Panc1 (cell line): ENCODE data around the gene MTRF1L. TPM values are rescaled to one million over a fixed set of nuclear protein-coding genes. Genes with fewer than 3 reads are reported as not detected.

ENCODE experiments used
- ATAC-seq: fragments of 200-7000 bp; cut with Tn5 transposase; 2 replicates; pipeline ENCODE4 v1.9.1; 2020; ENCODE audit warnings: mild to moderate bottlenecking, moderate library complexity
- BruUV-seq: library from RNA; stranded (reverse); fragments of 400-500 nt; replicated peaks from 2 replicates; lab custom pipeline; 2021; lab: Mats Ljungman, UMichigan
- CTCF ChIA-PET: fragments of 300-600 bp; sonication (Branson Sonifier 250); formaldehyde crosslinking; loops from one replicate; lab custom pipeline; 2022; ENCODE audit warnings: antibody characterized with exemption; lab: Charles Lee
- POLR2A ChIA-PET: fragments of 300-600 bp; sonication (Branson Sonifier 250); formaldehyde crosslinking; loops from one replicate; lab custom pipeline; 2022; ENCODE audit warnings: antibody characterized with exemption; lab: Charles Lee
- DNase-seq: peaks from one replicate; pipeline ENCODE4 v3.0.0-alpha.2; 2010; ENCODE audit warnings: low read depth, low spot score
- H3K27ac ChIP-seq: 2 replicates; pipeline ENCODE4 v1.5.1; 2011; ENCODE audit warnings: mild to moderate bottlenecking, low read length, inconsistent platforms
- H3K27me3 ChIP-seq: fragments of 200-500 bp; sonication (Bioruptor generic); 2 replicates; pipeline ENCODE4 v1.6.0; 2014; ENCODE audit warnings: low read length, inconsistent platforms; ENCODE audit not compliant: control insufficient read depth, insufficient read depth
- H3K36me3 ChIP-seq: fragments of 200-500 bp; sonication (Bioruptor generic); 2 replicates; pipeline ENCODE4 v1.5.1; 2014; ENCODE audit warnings: inconsistent platforms, mild to moderate bottlenecking, low read length, moderate library complexity; ENCODE audit not compliant: control insufficient read depth, insufficient read depth
- H3K4me1 ChIP-seq: 2 replicates; pipeline ENCODE4 v1.5.1; 2011; ENCODE audit warnings: inconsistent platforms, mild to moderate bottlenecking, low read length, moderate library complexity; ENCODE audit not compliant: control insufficient read depth, insufficient read depth
- H3K4me3 ChIP-seq, 2 experiments: 2 replicates each; pipeline ENCODE4 v1.5.1; 2011 to 2012; ENCODE audit warnings: low read depth in 2 of 2, low read length in 2 of 2, mild to moderate bottlenecking in 2 of 2, inconsistent platforms in 1 of 2, moderate library complexity in 1 of 2
- H3K9me3 ChIP-seq: fragments of 200-500 bp; sonication (Bioruptor generic); 2 replicates; pipeline ENCODE4 v1.5.1; 2014; ENCODE audit warnings: low read depth, mild to moderate bottlenecking, inconsistent platforms, low read length, moderate library complexity; ENCODE audit not compliant: control insufficient read depth, insufficient read depth
- POLR2AphosphoS5 ChIP-seq: IDR thresholded peaks from 2 replicates; pipeline ENCODE4 v1.6.1; 2012; ENCODE audit warnings: mild to moderate bottlenecking, low read depth, low read length, moderate library complexity
- REST ChIP-seq, 2 experiments: IDR thresholded peaks; 2 replicates each; pipeline ENCODE4 v1.6.1; 2011 to 2012; ENCODE audit warnings: low read depth in 2 of 2, control low read depth in 1 of 2, low read length in 1 of 2, mild to moderate bottlenecking in 1 of 2, moderate library complexity in 1 of 2; ENCODE audit not compliant: insufficient read depth in 1 of 2
- SIN3A ChIP-seq: IDR thresholded peaks from 2 replicates; pipeline ENCODE4 v1.6.1; 2012; ENCODE audit warnings: low read depth, mild to moderate bottlenecking, low read length, moderate library complexity, borderline replicate concordance; ENCODE audit not compliant: insufficient read depth
- in situ Hi-C: cut with HindIII; loops from 2 replicates; pipeline ENCODE4 v1.10.0; 2016; ENCODE audit warnings: low sequenced_read_pairs, low pct_unique_long_range_greater_than_20kb
- intact Hi-C: fragments of 100-400 bp; cut with micrococcal nuclease; formaldehyde crosslinking; loops from one replicate; pipeline ENCODE4 v1.10.0; 2022; ENCODE audit not compliant: unreplicated experiment
- total RNA-seq: library from RNA; stranded (reverse); gene quantifications from one replicate; pipeline ENCODE4 v1.2.1, GENCODE V29; 2021; ENCODE audit not compliant: unreplicated experiment
- TF ChIP-seq, protein P1 (sequence below): fragments of 450-650 bp; IDR thresholded peaks from 2 replicates; pipeline ENCODE4 v1.5.1; 2017; ENCODE audit warnings: mild to moderate bottlenecking

Gene MTRF1L
- total RNA-seq, 1 experiment from 2014 or later, result 22.7 TPM

- H3K4me3 ChIP-seq, result peak overlapping the region; percentile 69 to 97
- intact Hi-C loops (no loop called here), in situ Hi-C loops (no loop called here)
- ATAC-seq (no peak), DNase-seq (no peak)
- no peak for TF ChIP-seq SIN3A
- TF ChIP-seq REST (IDR thresholded peaks at IDR 0.05; ENCODE audit: insufficient read depth in 1 of 2, low read depth in 2 of 2, low read length in 1 of 2), result no peak
- TF ChIP-seq, protein P1, sequence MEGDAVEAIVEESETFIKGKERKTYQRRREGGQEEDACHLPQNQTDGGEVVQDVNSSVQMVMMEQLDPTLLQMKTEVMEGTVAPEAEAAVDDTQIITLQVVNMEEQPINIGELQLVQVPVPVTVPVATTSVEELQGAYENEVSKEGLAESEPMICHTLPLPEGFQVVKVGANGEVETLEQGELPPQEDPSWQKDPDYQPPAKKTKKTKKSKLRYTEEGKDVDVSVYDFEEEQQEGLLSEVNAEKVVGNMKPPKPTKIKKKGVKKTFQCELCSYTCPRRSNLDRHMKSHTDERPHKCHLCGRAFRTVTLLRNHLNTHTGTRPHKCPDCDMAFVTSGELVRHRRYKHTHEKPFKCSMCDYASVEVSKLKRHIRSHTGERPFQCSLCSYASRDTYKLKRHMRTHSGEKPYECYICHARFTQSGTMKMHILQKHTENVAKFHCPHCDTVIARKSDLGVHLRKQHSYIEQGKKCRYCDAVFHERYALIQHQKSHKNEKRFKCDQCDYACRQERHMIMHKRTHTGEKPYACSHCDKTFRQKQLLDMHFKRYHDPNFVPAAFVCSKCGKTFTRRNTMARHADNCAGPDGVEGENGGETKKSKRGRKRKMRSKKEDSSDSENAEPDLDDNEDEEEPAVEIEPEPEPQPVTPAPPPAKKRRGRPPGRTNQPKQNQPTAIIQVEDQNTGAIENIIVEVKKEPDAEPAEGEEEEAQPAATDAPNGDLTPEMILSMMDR, result no peak
- no peak for TF ChIP-seq POLR2AphosphoS5
- H3K27me3 ChIP-seq, result no peaks in the 10 kb centered on the region
- H3K36me3 ChIP-seq, result peaks cover 9% of the 10 kb centered on the region
- BruUV-seq, result no TSS peak
- H3K27ac ChIP-seq, result peak overlapping the region; percentile 99
- POLR2A ChIA-PET, result no interaction called here
- CTCF ChIA-PET, result no interaction called here
- no peaks in the 10 kb centered on the region for H3K9me3 ChIP-seq
- peaks cover 20% of the 10 kb centered on the region for H3K4me1 ChIP-seq
These were observed 18.0 kb downstream of the MTRF1L start for GRCh38 chr6:152984513-152984872.

DNA sequence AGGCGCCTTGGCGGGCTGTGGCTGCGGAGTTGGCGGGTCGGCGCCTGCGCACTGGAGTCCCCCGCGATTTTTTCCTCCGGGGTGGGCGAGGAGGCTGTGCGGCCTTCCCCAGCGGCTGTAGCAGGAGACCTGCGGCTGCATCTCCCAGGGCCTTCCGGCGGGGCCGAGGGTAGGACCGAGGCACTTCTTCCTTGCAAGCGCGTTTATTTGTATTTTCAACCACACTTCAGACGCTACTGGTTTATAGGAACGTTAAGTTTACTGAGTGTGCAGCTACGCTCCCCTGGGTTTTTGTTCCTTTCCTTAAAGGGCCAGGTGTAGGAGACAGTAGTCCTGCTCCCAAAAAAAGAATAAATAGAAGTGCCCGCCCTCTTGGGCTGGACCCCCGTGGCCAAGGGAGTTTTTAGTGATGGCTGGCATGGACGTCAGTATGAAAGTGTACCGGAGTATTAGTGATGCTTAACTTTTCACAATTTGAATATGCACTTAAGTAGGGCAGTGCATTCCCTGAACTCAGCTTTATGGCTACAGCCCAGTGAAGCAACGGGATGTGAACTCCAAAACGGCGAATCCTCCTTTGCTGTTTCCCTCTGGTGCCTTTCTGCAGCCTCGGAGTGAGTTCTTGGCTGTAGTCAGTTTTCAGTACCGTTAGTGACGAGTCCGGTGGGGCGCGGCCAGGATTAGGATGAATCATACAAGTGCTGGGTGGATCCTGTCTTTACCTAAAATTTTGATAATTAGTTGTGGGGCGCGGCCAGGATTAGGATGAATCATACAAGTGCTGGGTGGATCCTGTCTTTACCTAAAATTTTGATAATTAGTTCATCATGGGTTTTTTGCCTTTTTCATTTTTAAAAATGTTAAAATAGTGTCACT is 18.6 kb downstream of the MTRF1L start:
- peak overlapping the region; percentile 69 to 97 for H3K4me3 ChIP-seq
- DNase-seq, result peak; percentile 53
- ChIA-PET POLR2A (no interaction called here), CTCF (interaction anchor here (0.8 kb wide), 1 partner anchor 12 kb away, joined by 3 read pairs; no protein-coding TSS in a partner anchor)
- in situ Hi-C loops (no loop called here), intact Hi-C loops (no loop called here)
- H3K4me1 ChIP-seq, result peaks cover 25% of the 10 kb centered on the region
- peaks cover 15% of the 10 kb centered on the region for H3K36me3 ChIP-seq
- no peaks in the 10 kb centered on the region for H3K9me3 ChIP-seq
- H3K27me3 ChIP-seq, result no peaks in the 10 kb centered on the region
- TF ChIP-seq POLR2AphosphoS5, result peak; percentile 69; the same call in 1 of the 2 replicates
- TF ChIP-seq, protein P1, result no peak
- TSS peak; percentile 77 for BruUV-seq
- H3K27ac ChIP-seq, result peak overlapping the region; percentile 99
- peak; percentile 44 for ATAC-seq
